ENCODE measurements around the gene ZDHHC8. TPM values are rescaled to one million over a fixed set of nuclear protein-coding genes. Genes with fewer than 3 reads are reported as not detected.

The ZDHHC8 gene
- total and polyA plus RNA-seq, 2 donors (not counting 1 experiment from before 2014, with no cell fraction given) = 94.4 to 96.9 TPM

- POLR2A ChIA-PET = no interaction called here
- peaks cover 26% of the 10 kb centered on the region for H4K20me1 ChIP-seq (ENCODE audit: control insufficient read depth, insufficient read depth, low read length, poor library complexity, severe bottlenecking)
- H2AFZ ChIP-seq (ENCODE audit: insufficient read depth, low read depth, low read length, poor library complexity, severe bottlenecking) = no peak overlapping the region
- H3K27me3 Mint-ChIP-seq = no peaks in the 10 kb centered on the region
- peaks cover 3 to 28% of the 10 kb centered on the region in 2 experiments for H3K36me3 ChIP-seq (replicated peaks in 1 of 2; ENCODE audit: control extremely low read depth in 1 of 2, control insufficient read depth in 1 of 2, extremely low read depth in 1 of 2, insufficient read depth in 2 of 2, low read length in 1 of 2)
- DNase-seq (no peak), ATAC-seq (ENCODE audit: low read depth) (no peak)
- peaks cover 60% of the 10 kb centered on the region for H3K79me2 ChIP-seq (ENCODE audit: control insufficient read depth, insufficient read depth, low read length)
- 98% methylated on average over 10 of the region's 10 CpGs for WGBS (ENCODE audit: insufficient coverage)
- H3K27ac Mint-ChIP-seq = no peak overlapping the region
- no peaks in the 10 kb centered on the region for H3K27me3 ChIP-seq (replicated peaks in 1 of 4; ENCODE audit: control extremely low read depth in 1 of 4, control insufficient read depth in 3 of 4, insufficient read depth in 4 of 4, low read length in 3 of 4)
- peaks cover 9 to 20% of the 10 kb centered on the region in 2 donors for H3K4me1 ChIP-seq (ENCODE audit: control insufficient read depth in 2 of 2, insufficient read depth in 2 of 2, low read length in 2 of 2)
- H3K4me2 ChIP-seq (replicated peaks; ENCODE audit: low read depth, low read length, poor library complexity, severe bottlenecking) = no peak overlapping the region
- no peak overlapping the region for H3K4me3 Mint-ChIP-seq
- TF ChIP-seq CTCF (IDR thresholded peaks at IDR 0.05) (no peak), EZH2 (IDR thresholded peaks at IDR 0.05; ENCODE audit: borderline replicate concordance, insufficient read depth, low read depth, low read length, poor library complexity, severe bottlenecking) (no peak)
- intact Hi-C loops (cut with micrococcal nuclease) = loop anchor here (10.0 kb wide), 1 partner anchor 229 kb away; the partner anchor contains the start of genes GNB1L and RTL10
- no peaks in the 10 kb centered on the region for H3K9me3 ChIP-seq (ENCODE audit: control extremely low read depth in 1 of 3, control insufficient read depth in 2 of 3, insufficient read depth in 1 of 3, low read length in 2 of 3)
- no peak overlapping the region for H3K27ac ChIP-seq (ENCODE audit: low read length in 2 of 2)
- H3K4me3 ChIP-seq (ENCODE audit: control extremely low read depth in 1 of 5, extremely low read depth in 1 of 5, insufficient read depth in 1 of 5, low read depth in 2 of 5, low read length in 4 of 5) = no peak overlapping the region
- H3K9me3 Mint-ChIP-seq (ENCODE audit: insufficient read depth) = no peaks in the 10 kb centered on the region
- H3K4me1 Mint-ChIP-seq = peaks cover 37% of the 10 kb centered on the region
- H3K9ac ChIP-seq (ENCODE audit: low read length) = no peak overlapping the region
- CTCF ChIA-PET = no interaction called here
Measured at GRCh38 chr22:20083891-20084546, 47.6 kb upstream of the ZDHHC8 start.

Measured in B cell (primary cell).